SH-SY5Y (cell line): ENCODE measurements around the gene TMEM38A.

Experiments
- GATA2 ChIP-seq: IDR thresholded peaks from 2 replicates; pipeline ENCODE4 v1.6.1; 2011; ENCODE audit warnings: mild to moderate bottlenecking, low read depth, low read length
- GATA3 ChIP-seq: IDR thresholded peaks from 2 replicates; pipeline ENCODE4 v1.6.1; 2011; ENCODE audit warnings: low read depth, mild to moderate bottlenecking, low read length, moderate library complexity

DNA sequence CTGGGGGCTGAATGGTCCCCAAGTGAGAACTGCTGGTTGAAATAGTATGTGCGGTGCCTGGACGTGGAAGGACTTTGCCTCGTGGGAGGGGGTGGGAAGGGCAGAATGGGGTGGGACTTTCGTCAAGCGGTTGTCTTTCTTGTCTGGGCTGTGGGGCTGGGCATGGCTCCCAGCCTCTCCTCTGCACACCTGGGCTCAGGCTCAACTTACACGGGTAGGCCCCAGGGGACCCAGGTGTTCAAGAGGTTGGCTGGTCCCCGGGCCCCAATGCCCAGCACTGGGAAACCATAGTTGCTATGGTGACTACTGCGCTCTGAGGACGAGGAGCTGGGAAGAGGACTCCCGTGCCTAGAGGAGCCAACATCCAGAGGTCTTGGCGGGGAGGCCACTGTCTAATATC lies 66.0 kb downstream of the TMEM38A start:
- TF ChIP-seq GATA2 = no peak
- no peak for TF ChIP-seq GATA3
